Osteocyte (in vitro differentiated cells): ENCODE measurements around the gene UBTD1. TPM values are rescaled to one million over a fixed set of nuclear protein-coding genes. Genes with fewer than 3 reads are reported as not detected.

ENCODE experiments used
- DNase-seq: peaks from one replicate; pipeline ENCODE4 v3.0.0; 2021; ENCODE audit warnings: mixed read lengths; ENCODE audit not compliant: unreplicated experiment; ENCODE audit errors: extremely low spot score
- H3K27ac Mint-ChIP-seq: one replicate; pipeline ENCODE4 v1.8.0; 2021; ENCODE audit warnings: mild to moderate bottlenecking, mixed read lengths; ENCODE audit not compliant: unreplicated experiment
- H3K27me3 Mint-ChIP-seq: one replicate; pipeline ENCODE4 v1.8.0; 2021; ENCODE audit warnings: mixed read lengths; ENCODE audit not compliant: unreplicated experiment
- H3K36me3 Mint-ChIP-seq: one replicate; pipeline ENCODE4 v1.8.0; 2021; ENCODE audit warnings: mixed read lengths; ENCODE audit not compliant: unreplicated experiment
- H3K4me1 Mint-ChIP-seq: one replicate; pipeline ENCODE4 v1.8.0; 2021; ENCODE audit warnings: mixed read lengths; ENCODE audit not compliant: unreplicated experiment
- H3K4me3 Mint-ChIP-seq: one replicate; pipeline ENCODE4 v1.8.0; 2021; ENCODE audit warnings: mild to moderate bottlenecking, moderate library complexity, mixed read lengths; ENCODE audit not compliant: unreplicated experiment
- H3K9me3 Mint-ChIP-seq: one replicate; pipeline ENCODE4 v1.8.0; 2021; ENCODE audit warnings: mixed read lengths; ENCODE audit not compliant: unreplicated experiment
- CTCF ChIP-seq: fragments of 200-600 bp; sonication (generic); IDR thresholded peaks from 2 replicates; pipeline ENCODE4 v1.5.0; 2021; ENCODE audit warnings: antibody characterized with exemption, mild to moderate bottlenecking, moderate library complexity
- total RNA-seq: library from RNA; stranded (reverse); gene quantifications from 2 replicates; pipeline ENCODE4 v1.2.1, GENCODE V29; 2021

Gene UBTD1
- total RNA-seq, 1 donor from 2014 or later = 25.6 TPM

- H3K27ac Mint-ChIP-seq = no peak overlapping the region
- no peak overlapping the region for H3K4me3 Mint-ChIP-seq
- no peak for TF ChIP-seq CTCF
- no peak for DNase-seq
- no peaks in the 10 kb centered on the region for H3K27me3 Mint-ChIP-seq
- peaks cover 23% of the 10 kb centered on the region for H3K4me1 Mint-ChIP-seq
- H3K9me3 Mint-ChIP-seq = no peaks in the 10 kb centered on the region
- peaks cover 4% of the 10 kb centered on the region for H3K36me3 Mint-ChIP-seq
Observed at GRCh38 chr10:97506199-97506991, 7.7 kb downstream of the UBTD1 start.

GRCh38 chr10:97508342-97508741, 9.6 kb downstream of the UBTD1 start:
- no peak overlapping the region for H3K27ac Mint-ChIP-seq
- H3K9me3 Mint-ChIP-seq = no peaks in the 10 kb centered on the region
- no peaks in the 10 kb centered on the region for H3K27me3 Mint-ChIP-seq
- TF ChIP-seq CTCF = no peak
- H3K36me3 Mint-ChIP-seq = no peaks in the 10 kb centered on the region
- no peak for DNase-seq
- H3K4me1 Mint-ChIP-seq = peaks cover 19% of the 10 kb centered on the region
- no peak overlapping the region for H3K4me3 Mint-ChIP-seq

GRCh38 chr10:97509120-97509680, 10.5 kb downstream of the UBTD1 start:
- H3K27me3 Mint-ChIP-seq = no peaks in the 10 kb centered on the region
- H3K27ac Mint-ChIP-seq = no peak overlapping the region
- DNase-seq = no peak
- H3K36me3 Mint-ChIP-seq = no peaks in the 10 kb centered on the region
- peaks cover 18% of the 10 kb centered on the region for H3K4me1 Mint-ChIP-seq
- no peak overlapping the region for H3K4me3 Mint-ChIP-seq
- no peak for TF ChIP-seq CTCF
- no peaks in the 10 kb centered on the region for H3K9me3 Mint-ChIP-seq

- no peaks in the 10 kb centered on the region for H3K27me3 Mint-ChIP-seq
- no peak for DNase-seq
- H3K4me3 Mint-ChIP-seq = no peak overlapping the region
- H3K27ac Mint-ChIP-seq = no peak overlapping the region
- H3K36me3 Mint-ChIP-seq = no peaks in the 10 kb centered on the region
- TF ChIP-seq CTCF = no peak
- peaks cover 20% of the 10 kb centered on the region for H3K4me1 Mint-ChIP-seq
- no peaks in the 10 kb centered on the region for H3K9me3 Mint-ChIP-seq
Observed at GRCh38 chr10:97510686-97511085, 12.0 kb downstream of the UBTD1 start.

- H3K36me3 Mint-ChIP-seq = no peaks in the 10 kb centered on the region
- H3K4me3 Mint-ChIP-seq = no peak overlapping the region
- no peak overlapping the region for H3K27ac Mint-ChIP-seq
- peaks cover 25% of the 10 kb centered on the region for H3K4me1 Mint-ChIP-seq
- no peaks in the 10 kb centered on the region for H3K27me3 Mint-ChIP-seq
- no peaks in the 10 kb centered on the region for H3K9me3 Mint-ChIP-seq
- DNase-seq = no peak
- no peak for TF ChIP-seq CTCF
Observed at GRCh38 chr10:97511711-97512440, 13.2 kb downstream of the UBTD1 start.
